ENCODE data around the gene IQCM. TPM values are rescaled to one million over a fixed set of nuclear protein-coding genes. Genes with fewer than 3 reads are reported as not detected.
"Not testable (repeated sequence)": the region's sequence is repeated elsewhere in the genome, so short reads cannot be mapped to it uniquely, and the experiment has no call there.

IQCM gene
- total RNA-seq, 4 donors from 2014 or later: not detected

- no peak for TF ChIP-seq POLR2A (IDR thresholded peaks at IDR 0.05)
- no peak for TF ChIP-seq CTCF (IDR thresholded peaks at IDR 0.05)
- no peak overlapping the region for H3K4me3 ChIP-seq (ENCODE audit: low read depth, poor library complexity, severe bottlenecking)
- no peak for DNase-seq (ENCODE audit: low spot score in 2 of 2)
- intact Hi-C loops (cut with DNase I; ENCODE audit: low total_unique reads): no loop called here
Observed at GRCh38 chr4:149518471-149518870, 297.2 kb downstream of the IQCM start.

- H3K4me3 ChIP-seq (ENCODE audit: low read depth, poor library complexity, severe bottlenecking): no peak overlapping the region
- DNase-seq (ENCODE audit: low spot score in 2 of 2): no peak
- TF ChIP-seq CTCF (IDR thresholded peaks at IDR 0.05): no peak
- TF ChIP-seq POLR2A (IDR thresholded peaks at IDR 0.05): no peak
- intact Hi-C loops (cut with DNase I; ENCODE audit: low total_unique reads): no loop called here
Observed at GRCh38 chr4:149513081-149513480, 302.6 kb downstream of the IQCM start.

GRCh38 chr4:149512501-149512900, 303.1 kb downstream of the IQCM start:
- 66 to 68% methylated on average over 1 of the region's 1 CpG for WGBS, 2 donors
- intact Hi-C loops (cut with DNase I; ENCODE audit: low total_unique reads): no loop called here
- no peak for DNase-seq (ENCODE audit: low spot score in 2 of 2)
- H3K4me3 ChIP-seq (ENCODE audit: low read depth, poor library complexity, severe bottlenecking): no peak overlapping the region
- no peak for TF ChIP-seq CTCF (IDR thresholded peaks at IDR 0.05)
- TF ChIP-seq POLR2A (IDR thresholded peaks at IDR 0.05): no peak

- TF ChIP-seq POLR2A (IDR thresholded peaks at IDR 0.05) (no peak), CTCF (IDR thresholded peaks at IDR 0.05) (no peak)
- no peak for DNase-seq (ENCODE audit: low spot score in 2 of 2)
- intact Hi-C loops (cut with DNase I; ENCODE audit: low total_unique reads): no loop called here
- WGBS, 2 donors: 90 to 93% methylated on average over 2 of the region's 2 CpGs
- H3K4me3 ChIP-seq (ENCODE audit: low read depth, poor library complexity, severe bottlenecking): no peak overlapping the region
Observed at GRCh38 chr4:149511558-149512298, 303.9 kb downstream of the IQCM start.

- H3K4me3 ChIP-seq (ENCODE audit: low read depth, poor library complexity, severe bottlenecking); DNase-seq (ENCODE audit: low spot score in 2 of 2); intact Hi-C loops (cut with DNase I; ENCODE audit: low total_unique reads): not testable (repeated sequence)
- WGBS, 2 donors: 98 to 100% methylated on average over 1 of the region's 1 CpG
Observed at GRCh38 chr4:149507309-149507708, 308.3 kb downstream of the IQCM start.

- WGBS, 2 donors: 74 to 81% methylated on average over 2 of the region's 2 CpGs
- DNase-seq (ENCODE audit: low spot score in 2 of 2): no peak
- no peak overlapping the region for H3K4me3 ChIP-seq (ENCODE audit: low read depth, poor library complexity, severe bottlenecking)
- intact Hi-C loops (cut with DNase I; ENCODE audit: low total_unique reads): no loop called here
- TF ChIP-seq POLR2A (IDR thresholded peaks at IDR 0.05): no peak
- no peak for TF ChIP-seq CTCF (IDR thresholded peaks at IDR 0.05)
Observed at GRCh38 chr4:149500806-149501205, 314.8 kb downstream of the IQCM start.

All from lower leg skin (tissue), 4 donors.